ENCODE results near the gene BACH1. TPM values are rescaled to one million over a fixed set of nuclear protein-coding genes. Genes with fewer than 3 reads are reported as not detected.
"Not testable (repeated sequence)": the region's sequence is repeated elsewhere in the genome, so short reads cannot be mapped to it uniquely, and the experiment has no call there.

BACH1 gene
- polyA plus RNA-seq, 3 donors, result 41.5 to 47.3 (median 42.8) TPM

- no peak for DNase-seq (ENCODE audit: extremely low read depth in 1 of 11, low read depth in 9 of 11, low spot score in 4 of 11)
Observed at GRCh38 chr21:29277442-29277841, 21.3 kb upstream of the BACH1 start.

GRCh38 chr21:29279558-29279957 lies 19.2 kb upstream of the BACH1 start:
- DNase-seq (ENCODE audit: extremely low read depth in 1 of 11, low read depth in 9 of 11, low spot score in 4 of 11), result no peak

GRCh38 chr21:29281801-29282200 lies 16.9 kb upstream of the BACH1 start:
- DNase-seq (ENCODE audit: extremely low read depth in 1 of 11, low read depth in 9 of 11, low spot score in 4 of 11), result not testable (repeated sequence)

- DNase-seq (ENCODE audit: extremely low read depth in 1 of 11, low read depth in 9 of 11, low spot score in 4 of 11), result no peak
Observed at GRCh38 chr21:29287383-29287782, 11.3 kb upstream of the BACH1 start.

- DNase-seq (ENCODE audit: extremely low read depth in 1 of 11, low read depth in 9 of 11, low spot score in 4 of 11), result no peak
Observed at GRCh38 chr21:29288239-29288638, 10.5 kb upstream of the BACH1 start.

- DNase-seq (ENCODE audit: extremely low read depth in 1 of 11, low read depth in 9 of 11, low spot score in 4 of 11), result no peak
Observed at GRCh38 chr21:29289317-29289716, 9.4 kb upstream of the BACH1 start.

GRCh38 chr21:29290240-29290639 lies 8.5 kb upstream of the BACH1 start:
- no peak for DNase-seq (ENCODE audit: extremely low read depth in 1 of 11, low read depth in 9 of 11, low spot score in 4 of 11)

- DNase-seq (ENCODE audit: extremely low read depth in 1 of 11, low read depth in 9 of 11, low spot score in 4 of 11), result no peak
Observed at GRCh38 chr21:29293495-29293894, 5.2 kb upstream of the BACH1 start.

GRCh38 chr21:29295066-29295650 lies 3.6 kb upstream of the BACH1 start:
- no peak for DNase-seq (ENCODE audit: extremely low read depth in 1 of 11, low read depth in 9 of 11, low spot score in 4 of 11)

- no peak for DNase-seq (ENCODE audit: extremely low read depth in 1 of 11, low read depth in 9 of 11, low spot score in 4 of 11)
Observed at GRCh38 chr21:29296446-29296845, 2.3 kb upstream of the BACH1 start.

- DNase-seq (ENCODE audit: extremely low read depth in 1 of 11, low read depth in 9 of 11, low spot score in 4 of 11), result no peak
Observed at GRCh38 chr21:29297483-29298347, 1.0 kb upstream of the BACH1 start.

GRCh38 chr21:29299046-29299915 lies 559 bp downstream of the BACH1 start:
- peak in 8 of 11 donors; percentile 34 to 63 (median 44) for DNase-seq (ENCODE audit: extremely low read depth in 1 of 11, low read depth in 9 of 11, low spot score in 4 of 11)

- peak in 6 of 11 donors; percentile 23 to 44 (median 31) for DNase-seq (ENCODE audit: extremely low read depth in 1 of 11, low read depth in 9 of 11, low spot score in 4 of 11)
Observed at GRCh38 chr21:29299916-29300806, 1.4 kb downstream of the BACH1 start.

GRCh38 chr21:29300807-29301138 lies 2.1 kb downstream of the BACH1 start:
- no peak for DNase-seq (ENCODE audit: extremely low read depth in 1 of 11, low read depth in 9 of 11, low spot score in 4 of 11)

- no peak for DNase-seq (ENCODE audit: extremely low read depth in 1 of 11, low read depth in 9 of 11, low spot score in 4 of 11)
Observed at GRCh38 chr21:29301691-29302090, 3.0 kb downstream of the BACH1 start.

- DNase-seq (ENCODE audit: extremely low read depth in 1 of 11, low read depth in 9 of 11, low spot score in 4 of 11), result no peak
Observed at GRCh38 chr21:29302359-29302875, 3.7 kb downstream of the BACH1 start.

GRCh38 chr21:29303288-29303687 lies 4.6 kb downstream of the BACH1 start:
- DNase-seq (ENCODE audit: extremely low read depth in 1 of 11, low read depth in 9 of 11, low spot score in 4 of 11), result no peak

GRCh38 chr21:29304597-29304996 lies 5.9 kb downstream of the BACH1 start:
- no peak for DNase-seq (ENCODE audit: extremely low read depth in 1 of 11, low read depth in 9 of 11, low spot score in 4 of 11)

- DNase-seq (ENCODE audit: extremely low read depth in 1 of 11, low read depth in 9 of 11, low spot score in 4 of 11), result no peak
Observed at GRCh38 chr21:29305068-29305467, 6.3 kb downstream of the BACH1 start.
